GM12872 (cell line): ENCODE data around the gene RAB17.

Experiments
- CTCF ChIP-seq: IDR thresholded peaks from 3 replicates; pipeline ENCODE4 v1.5.1; 2011; ENCODE audit warnings: low read depth, mild to moderate bottlenecking, low read length, moderate library complexity; ENCODE audit not compliant: insufficient read depth

The RAB17 gene

GRCh38 chr2:237604960-237605359 is 14.4 kb upstream of the RAB17 start:
- TF ChIP-seq CTCF: peak; percentile 27; the same call in 1 of the 3 replicates

- TF ChIP-seq CTCF: no peak
Measured at GRCh38 chr2:237604391-237604790, 13.9 kb upstream of the RAB17 start.

- no peak for TF ChIP-seq CTCF
Measured at GRCh38 chr2:237603718-237604362, 13.3 kb upstream of the RAB17 start.

- TF ChIP-seq CTCF: no peak
Measured at GRCh38 chr2:237603049-237603717, 12.6 kb upstream of the RAB17 start.

GRCh38 chr2:237602409-237602808 is 11.9 kb upstream of the RAB17 start:
- TF ChIP-seq CTCF: no peak

GRCh38 chr2:237601453-237602116 is 11.1 kb upstream of the RAB17 start:
- no peak for TF ChIP-seq CTCF

GRCh38 chr2:237600205-237600846 is 9.8 kb upstream of the RAB17 start:
- no peak for TF ChIP-seq CTCF
